ENCODE measurements around the gene WDR62. TPM values are rescaled to one million over a fixed set of nuclear protein-coding genes. Genes with fewer than 3 reads are reported as not detected.
"Not testable (repeated sequence)": the region's sequence is repeated elsewhere in the genome, so short reads cannot be mapped to it uniquely, and the experiment has no call there.

WDR62 gene
- total RNA-seq, 1 donor from 2014 or later, result 35.3 TPM

GRCh38 chr19:36125557-36125956 lies 70.9 kb downstream of the WDR62 start:
- H3K9me3 Mint-ChIP-seq, result no peaks in the 10 kb centered on the region
- no peak for TF ChIP-seq CTCF (conservative IDR thresholded peaks at IDR 0.05)
- H3K27me3 Mint-ChIP-seq (ENCODE audit: low read depth), result no peaks in the 10 kb centered on the region
- no peak for DNase-seq (ENCODE audit: low read depth, low spot score)
- H3K36me3 Mint-ChIP-seq (ENCODE audit: low read depth), result peaks cover 4% of the 10 kb centered on the region
- no peak overlapping the region for H3K27ac Mint-ChIP-seq (ENCODE audit: unreplicated experiment)
- H3K4me1 Mint-ChIP-seq, result peaks cover 11% of the 10 kb centered on the region
- H3K4me3 Mint-ChIP-seq, result peak overlapping the region; percentile 39

- peak overlapping the region; percentile 86 for H3K27ac Mint-ChIP-seq (ENCODE audit: unreplicated experiment)
- H3K9me3 Mint-ChIP-seq, result no peaks in the 10 kb centered on the region
- TF ChIP-seq CTCF (conservative IDR thresholded peaks at IDR 0.05), result no peak
- H3K36me3 Mint-ChIP-seq (ENCODE audit: low read depth), result peaks cover 4% of the 10 kb centered on the region
- DNase-seq (ENCODE audit: low read depth, low spot score), result no peak
- H3K27me3 Mint-ChIP-seq (ENCODE audit: low read depth), result no peaks in the 10 kb centered on the region
- peaks cover 11% of the 10 kb centered on the region for H3K4me1 Mint-ChIP-seq
- H3K4me3 Mint-ChIP-seq, result peak overlapping the region; percentile 90
These were observed 73.7 kb downstream of the WDR62 start for GRCh38 chr19:36128392-36128736.

- not testable (repeated sequence) for H3K27me3 Mint-ChIP-seq (ENCODE audit: low read depth); H3K9me3 Mint-ChIP-seq; H3K4me3 Mint-ChIP-seq; DNase-seq (ENCODE audit: low read depth, low spot score); H3K27ac Mint-ChIP-seq (ENCODE audit: unreplicated experiment); H3K36me3 Mint-ChIP-seq (ENCODE audit: low read depth)
- H3K4me1 Mint-ChIP-seq, result peaks cover 11% of the 10 kb centered on the region
These were observed 76.5 kb downstream of the WDR62 start for GRCh38 chr19:36131221-36131620.

GRCh38 chr19:36134867-36135266 lies 80.2 kb downstream of the WDR62 start:
- H3K27me3 Mint-ChIP-seq (ENCODE audit: low read depth); H3K36me3 Mint-ChIP-seq (ENCODE audit: low read depth); H3K4me1 Mint-ChIP-seq; H3K27ac Mint-ChIP-seq (ENCODE audit: unreplicated experiment); DNase-seq (ENCODE audit: low read depth, low spot score); H3K9me3 Mint-ChIP-seq; H3K4me3 Mint-ChIP-seq: not testable (repeated sequence)

GRCh38 chr19:36136964-36137686 lies 82.4 kb downstream of the WDR62 start:
- Mint-ChIP-seq H3K4me1 (peaks cover 12% of the 10 kb centered on the region), H3K9me3 (peaks cover 4% of the 10 kb centered on the region), H3K27ac (ENCODE audit: unreplicated experiment) (peak overlapping the region; percentile 57), H3K36me3 (ENCODE audit: low read depth) (peaks cover 6% of the 10 kb centered on the region), H3K4me3 (peak overlapping the region; percentile 81), H3K27me3 (ENCODE audit: low read depth) (peaks cover 9% of the 10 kb centered on the region)
- no peak for DNase-seq (ENCODE audit: low read depth, low spot score)
- TF ChIP-seq CTCF (conservative IDR thresholded peaks at IDR 0.05), result no peak

- Mint-ChIP-seq H3K4me3 (peak overlapping the region; percentile 98), H3K27ac (ENCODE audit: unreplicated experiment) (peak overlapping the region; percentile 67), H3K9me3 (peaks cover 4% of the 10 kb centered on the region), H3K36me3 (ENCODE audit: low read depth) (peaks cover 11% of the 10 kb centered on the region), H3K27me3 (ENCODE audit: low read depth) (peaks cover 9% of the 10 kb centered on the region), H3K4me1 (peaks cover 12% of the 10 kb centered on the region)
- no peak for DNase-seq (ENCODE audit: low read depth, low spot score)
- TF ChIP-seq CTCF (conservative IDR thresholded peaks at IDR 0.05), result no peak
These were observed 84.4 kb downstream of the WDR62 start for GRCh38 chr19:36139120-36139472.

Measured in neural crest cell (in vitro differentiated cells).